Adrenal gland (tissue), 12 donors: ENCODE measurements around the gene VIPR1. TPM values are rescaled to one million over a fixed set of nuclear protein-coding genes. Genes with fewer than 3 reads are reported as not detected.

Source experiments
- DNase-seq, 7 donors: peaks; one replicate each; pipeline ENCODE4 v3.0.0-alpha.2; 2019 to 2020
- H3K27ac ChIP-seq, 5 donors: fragments of 200-600 bp; sonication (generic) in 4 of 5; 1 replicate in 3 of 5; 2 replicates in 2 of 5; pipeline versions ENCODE4 v1.5.1 to v1.8.0; 2016 to 2020; ENCODE audit warnings: mild to moderate bottlenecking in 1 of 5
- H3K27me3 ChIP-seq: fragments of 200-600 bp; 2 replicates; pipeline ENCODE4 v1.8.0; 2021
- H3K36me3 ChIP-seq, 2 donors: fragments of 200-600 bp; replicated peaks in 1 of 2; 1 replicate in 1 of 2; 2 replicates in 1 of 2; pipeline versions ENCODE4 v1.5.1 to v1.8.0; 2018 to 2022
- H3K4me1 ChIP-seq, 2 donors: fragments of 200-600 bp; replicated peaks in 1 of 2; 1 replicate in 1 of 2; 2 replicates in 1 of 2; pipeline versions ENCODE4 v1.5.1 to v1.8.0; 2018 to 2021
- H3K4me3 ChIP-seq, 4 donors: fragments of 200-600 bp; sonication (generic) in 3 of 4; one replicate each; pipeline ENCODE4 v1.5.1; 2016 to 2018
- H3K9me3 ChIP-seq, 3 donors: fragments of 200-600 bp; sonication (generic) in 1 of 3; replicated peaks in 1 of 3; 1 replicate in 2 of 3; 2 replicates in 1 of 3; pipeline versions ENCODE4 v1.5.1 to v1.8.0; 2016 to 2021
- CTCF ChIP-seq, 6 experiments: fragments of 450-650 bp in 4 of 6; fragments of 200-600 bp in 2 of 6; sonication (generic) in 1 of 6; IDR thresholded peaks; 1 replicate in 5 of 6; 2 replicates in 1 of 6; pipeline versions ENCODE4 v1.5.1 to v1.8.0; 2016 to 2021; ENCODE audit warnings: antibody characterized with exemption in 6 of 6, mild to moderate bottlenecking in 2 of 6, moderate library complexity in 1 of 6
- POLR2A ChIP-seq, 2 donors: fragments of 450-650 bp; IDR thresholded peaks; one replicate each; pipeline ENCODE4 v1.6.1; 2017; ENCODE audit warnings: antibody characterized with exemption in 2 of 2, mild to moderate bottlenecking in 2 of 2, moderate library complexity in 1 of 2
- WGBS, 4 donors: extraction: QIAGEN DNeasy Blood & Tissue Kit in 2 of 4; methylation state at CpG; one replicate each; pipeline versions ENCODE4 v1.1.5 to v1.1.7; 2013 to 2017; 5-methylcytosine and 5-hydroxymethylcytosine counted together
- intact Hi-C, 2 donors: fragments of 100-400 bp; cut with DNase I; formaldehyde crosslinking; loops; one replicate each; pipeline versions ENCODE4 v1.14.1 to v1.15.0; 2022 to 2023
- polyA plus RNA-seq, 3 donors: library from polyadenylated mRNA; stranded (reverse); fragments of 200-250 nt in 2 of 3; fragments of 350-450 nt in 1 of 3; fragmentation: Illumina TruSeq in 1 of 3; extraction: RNeasy Lipid Tissue Mini Kit (QIAGEN cat#74804) in 1 of 3; gene quantifications; one replicate each; pipeline ENCODE4 v1.2.3, GENCODE V29; 2013 to 2014
- total RNA-seq, 9 donors: library from RNA; depleted of rRNA in 4 of 9; stranded (reverse); fragments of >200 nt in 4 of 9; fragments of 120-200 nt in 1 of 9; fragmentation: NEBNext Ultra II Directional in 1 of 9; extraction: Animal tissue kit (Norgen Biotek cat#: 25700) in 1 of 9; gene quantifications; one replicate each; pipeline versions ENCODE4 v1.1.0 to v1.2.4, GENCODE V29; 2013 to 2023
- donor health status: healthy with polysubstance abuse.
- donor health status: Bipolar disorder and iron deficiency.
- donor health status: DM: yes; HTN: yes; CAD: no.
- donor health status: DM: no; HTN: no; CAD: no.
- donor health status: DM: no; HTN: no; CAD: no.
- donor health status: DM: yes; HTN: yes; CAD: no.

VIPR1 gene
- total and polyA plus RNA-seq, 12 donors: 0.55 to 24.4 (median 3.5) TPM

- TF ChIP-seq POLR2A (IDR thresholded peaks at IDR 0.05): no peak
- no peak for TF ChIP-seq CTCF (IDR thresholded peaks at IDR 0.05)
- H3K4me3 ChIP-seq: no peak overlapping the region
- no peaks in the 10 kb centered on the region for H3K4me1 ChIP-seq
- DNase-seq: no peak
- H3K27me3 ChIP-seq: no peaks in the 10 kb centered on the region
- no peak overlapping the region for H3K27ac ChIP-seq
- H3K9me3 ChIP-seq: no peaks in the 10 kb centered on the region
- 85 to 90% (median 89%) methylated on average over 3 of the region's 3 CpGs; no CpG with 5 or more reads in 1 of the 4 donors for WGBS, 4 donors
- H3K36me3 ChIP-seq: no peaks in the 10 kb centered on the region
- intact Hi-C loops: loop anchor here in 1 of 2 donors (10.0 kb wide), 1 partner anchor 280 kb away; no protein-coding TSS in a partner anchor
Observed at GRCh38 chr3:42524751-42525150, 22.3 kb downstream of the VIPR1 start.

DNA sequence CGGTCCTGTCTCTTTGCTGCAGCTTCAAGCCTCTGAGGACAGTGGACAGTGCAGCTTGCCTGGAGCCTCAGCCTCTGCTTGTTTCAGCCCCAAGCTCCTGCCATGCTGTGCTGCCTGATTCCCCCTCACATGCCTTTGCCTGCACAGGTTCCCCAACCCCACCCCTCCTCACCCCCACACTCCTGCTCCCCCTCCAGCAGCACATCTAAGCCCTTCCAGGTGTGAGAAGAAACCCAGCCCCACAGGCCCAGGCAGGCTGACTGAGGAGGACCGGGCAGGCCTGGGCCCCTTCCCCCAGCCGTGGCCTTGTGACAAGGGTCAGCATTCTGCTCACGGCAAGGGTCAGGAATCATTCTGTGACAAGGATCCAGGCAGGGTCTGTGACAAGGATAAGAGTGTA, 22.8 kb downstream of the VIPR1 start:
- TF ChIP-seq CTCF (IDR thresholded peaks at IDR 0.05) (no peak), POLR2A (IDR thresholded peaks at IDR 0.05) (no peak)
- intact Hi-C loops: loop anchor here in 1 of 2 donors (10.0 kb wide), 1 partner anchor 280 kb away; no protein-coding TSS in a partner anchor
- Histone ChIP-seq H3K27ac (no peak overlapping the region), H3K27me3 (no peaks in the 10 kb centered on the region), H3K4me1 (no peaks in the 10 kb centered on the region), H3K36me3 (no peaks in the 10 kb centered on the region), H3K4me3 (no peak overlapping the region), H3K9me3 (no peaks in the 10 kb centered on the region)
- DNase-seq: no peak
- 76 to 100% (median 89%) methylated on average over 2 to 4 of the region's 4 CpGs for WGBS, 4 donors

DNA sequence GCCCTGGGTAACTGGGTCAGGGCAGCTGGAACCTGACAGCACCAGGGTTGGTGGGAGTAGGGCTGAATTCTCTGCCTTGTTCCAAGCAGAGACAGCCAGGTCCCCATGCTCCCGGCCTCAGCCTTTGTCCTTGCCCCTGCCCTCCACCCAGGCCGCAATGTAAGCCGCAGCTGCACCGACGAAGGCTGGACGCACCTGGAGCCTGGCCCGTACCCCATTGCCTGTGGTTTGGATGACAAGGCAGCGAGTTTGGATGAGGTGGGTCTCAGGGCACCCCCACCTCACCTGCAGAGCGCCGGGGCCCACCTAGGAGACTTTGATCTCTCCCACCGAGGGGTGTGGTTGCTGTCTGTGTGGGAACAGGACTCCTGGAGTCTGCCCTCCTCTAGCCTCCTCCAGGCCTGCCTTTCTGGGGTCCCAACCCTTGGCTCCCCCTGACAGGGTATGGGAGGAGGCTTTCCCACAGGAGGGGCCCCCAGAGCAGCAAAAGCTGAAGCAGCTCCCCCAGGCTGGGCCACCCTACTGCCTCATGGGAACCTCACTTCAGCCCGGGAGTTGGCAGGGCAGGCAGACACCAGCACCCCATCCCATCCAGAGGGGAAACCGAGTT, 23.4 kb downstream of the VIPR1 start:
- Histone ChIP-seq H3K27me3 (no peaks in the 10 kb centered on the region), H3K9me3 (no peaks in the 10 kb centered on the region), H3K36me3 (no peaks in the 10 kb centered on the region), H3K4me1 (no peaks in the 10 kb centered on the region), H3K4me3 (no peak overlapping the region), H3K27ac (no peak overlapping the region)
- no peak for TF ChIP-seq CTCF (IDR thresholded peaks at IDR 0.05)
- TF ChIP-seq POLR2A (IDR thresholded peaks at IDR 0.05): no peak
- intact Hi-C loops: loop anchor here in 1 of 2 donors (10.0 kb wide), 1 partner anchor 281 kb away; no protein-coding TSS in a partner anchor
- WGBS, 4 donors: 88 to 93% (median 91%) methylated on average over 2 to 13 of the region's 13 CpGs
- DNase-seq: no peak

DNA sequence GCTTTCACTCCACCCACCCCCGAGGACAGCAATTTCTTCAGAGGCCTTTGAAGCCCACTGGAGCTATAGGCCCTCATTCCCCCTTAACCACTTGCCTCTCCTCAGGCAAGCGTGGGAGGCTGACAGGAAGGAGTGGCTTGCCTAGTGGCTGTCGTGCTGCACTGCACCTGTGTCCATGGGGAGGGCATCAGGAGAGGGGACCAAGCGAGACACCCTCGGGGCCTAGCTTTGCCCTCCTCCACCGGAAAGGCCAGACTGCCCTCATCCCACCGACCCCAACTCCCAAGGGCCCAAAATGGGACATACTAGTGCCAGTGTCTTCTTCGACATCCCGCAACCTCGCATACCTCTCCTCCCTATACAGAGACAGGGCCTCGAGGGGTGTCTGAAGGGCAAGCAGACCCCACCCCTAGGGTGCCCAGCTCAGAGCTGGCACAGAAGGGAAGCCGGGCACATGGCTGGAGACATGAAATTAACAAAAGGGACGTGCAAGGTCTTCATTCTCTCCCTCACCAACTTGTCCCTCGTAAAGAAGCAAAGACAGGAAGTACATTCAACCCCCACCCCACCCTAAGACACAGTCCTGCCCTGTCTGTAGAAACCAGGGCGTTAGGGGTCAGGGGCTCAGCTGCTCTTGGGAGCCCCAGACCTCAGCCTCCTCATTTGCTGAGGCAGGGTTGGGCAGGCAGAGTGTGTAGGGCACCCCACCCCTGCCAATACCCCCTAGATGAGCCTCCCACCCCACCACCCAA, 24.3 kb downstream of the VIPR1 start:
- H3K4me1 ChIP-seq: no peaks in the 10 kb centered on the region
- H3K4me3 ChIP-seq: no peak overlapping the region
- H3K36me3 ChIP-seq: no peaks in the 10 kb centered on the region
- no peak for DNase-seq
- intact Hi-C loops: loop anchor here in 1 of 2 donors (10.0 kb wide), 1 partner anchor 282 kb away; no protein-coding TSS in a partner anchor
- 69 to 87% (median 83%) methylated on average over 6 to 15 of the region's 15 CpGs for WGBS, 4 donors
- no peaks in the 10 kb centered on the region for H3K27me3 ChIP-seq
- no peaks in the 10 kb centered on the region for H3K9me3 ChIP-seq
- H3K27ac ChIP-seq: no peak overlapping the region
- TF ChIP-seq CTCF (IDR thresholded peaks at IDR 0.05): no peak
- no peak for TF ChIP-seq POLR2A (IDR thresholded peaks at IDR 0.05)
